Measurements from ENCODE around the gene SHC3.

DNA sequence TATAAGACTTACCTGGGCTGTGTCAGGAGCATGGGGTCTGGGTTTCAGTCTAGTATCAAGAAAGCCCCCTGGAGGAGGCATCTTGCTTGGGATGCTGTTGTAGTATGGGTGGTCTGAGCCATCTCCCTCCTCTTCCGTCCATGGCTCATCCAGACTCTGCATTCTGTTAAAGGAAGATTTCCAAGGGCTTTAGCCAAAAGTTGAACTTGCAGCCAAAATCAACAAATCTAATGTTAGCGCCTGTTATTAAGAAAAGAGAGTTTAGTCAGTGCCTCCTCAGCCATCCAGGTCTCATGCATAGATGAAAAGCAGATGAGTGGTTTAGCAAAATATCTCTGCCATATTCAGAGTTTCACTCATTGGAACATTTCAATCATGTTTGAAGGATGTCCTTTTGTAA is 131.8 kb downstream of the SHC3 start:
- TF ChIP-seq TAF1 (IDR thresholded peaks at IDR 0.05; ENCODE audit: borderline replicate concordance, insufficient read depth, low read length) = no peak
- no peak for TF ChIP-seq SIN3A (IDR thresholded peaks at IDR 0.05; ENCODE audit: borderline replicate concordance, insufficient read depth, low read length)
